Measurements from ENCODE around the gene DNMT3A. TPM values are rescaled to one million over a fixed set of nuclear protein-coding genes. Genes with fewer than 3 reads are reported as not detected.

The DNMT3A gene
- total and polyA plus RNA-seq, 2 donors (not counting 1 experiment from before 2014, with no cell fraction given), result 8.9 to 24.5 TPM

DNA sequence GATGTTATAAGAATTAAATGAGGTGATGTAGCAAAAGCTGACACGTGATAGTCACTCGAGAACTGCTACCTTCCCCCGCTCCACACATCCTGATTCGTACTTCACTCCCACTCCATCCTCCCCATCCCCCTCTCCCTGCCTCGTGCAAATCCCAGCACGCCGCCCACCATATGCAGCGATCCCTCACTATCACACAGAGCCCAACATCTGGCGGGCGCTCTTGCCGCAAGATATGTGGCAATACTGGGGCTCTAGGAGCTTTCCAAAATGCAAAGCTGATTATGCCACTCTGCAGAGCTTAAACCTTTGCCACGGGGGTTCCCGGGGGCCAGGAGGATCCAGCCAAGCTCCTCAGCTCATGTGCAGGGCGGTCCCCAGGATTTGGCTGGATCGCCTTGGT lies 37.4 kb downstream of the DNMT3A start:
- no peak overlapping the region for H2AFZ ChIP-seq (ENCODE audit: insufficient read depth, low read depth, low read length, poor library complexity, severe bottlenecking)
- H3K9me3 Mint-ChIP-seq (ENCODE audit: insufficient read depth), result no peaks in the 10 kb centered on the region
- peaks cover 42% of the 10 kb centered on the region for H3K4me1 Mint-ChIP-seq
- no peak for DNase-seq
- H3K9ac ChIP-seq (ENCODE audit: low read length), result no peak overlapping the region
- no peaks in the 10 kb centered on the region for H3K27me3 ChIP-seq (replicated peaks in 1 of 4; ENCODE audit: control extremely low read depth in 1 of 4, control insufficient read depth in 3 of 4, insufficient read depth in 4 of 4, low read length in 3 of 4)
- H3K27me3 Mint-ChIP-seq, result no peaks in the 10 kb centered on the region
- ChIA-PET CTCF (interaction anchor here (1.5 to 2.0 kb wide), 2 partner anchors 58 to 72 kb away, joined by 5 read pairs; no protein-coding TSS in a partner anchor), POLR2A (interaction anchor here (1.3 kb wide), 1 partner anchor 10 kb away, joined by 5 read pairs; no protein-coding TSS in a partner anchor)
- ATAC-seq (ENCODE audit: low read depth), result no peak
- H3K4me1 ChIP-seq (ENCODE audit: control insufficient read depth in 2 of 2, insufficient read depth in 2 of 2, low read length in 2 of 2), result peaks cover 28 to 31% of the 10 kb centered on the region in 2 donors
- no peak for TF ChIP-seq EZH2 (IDR thresholded peaks at IDR 0.05; ENCODE audit: borderline replicate concordance, insufficient read depth, low read depth, low read length, poor library complexity, severe bottlenecking)
- TF ChIP-seq, protein P1, sequence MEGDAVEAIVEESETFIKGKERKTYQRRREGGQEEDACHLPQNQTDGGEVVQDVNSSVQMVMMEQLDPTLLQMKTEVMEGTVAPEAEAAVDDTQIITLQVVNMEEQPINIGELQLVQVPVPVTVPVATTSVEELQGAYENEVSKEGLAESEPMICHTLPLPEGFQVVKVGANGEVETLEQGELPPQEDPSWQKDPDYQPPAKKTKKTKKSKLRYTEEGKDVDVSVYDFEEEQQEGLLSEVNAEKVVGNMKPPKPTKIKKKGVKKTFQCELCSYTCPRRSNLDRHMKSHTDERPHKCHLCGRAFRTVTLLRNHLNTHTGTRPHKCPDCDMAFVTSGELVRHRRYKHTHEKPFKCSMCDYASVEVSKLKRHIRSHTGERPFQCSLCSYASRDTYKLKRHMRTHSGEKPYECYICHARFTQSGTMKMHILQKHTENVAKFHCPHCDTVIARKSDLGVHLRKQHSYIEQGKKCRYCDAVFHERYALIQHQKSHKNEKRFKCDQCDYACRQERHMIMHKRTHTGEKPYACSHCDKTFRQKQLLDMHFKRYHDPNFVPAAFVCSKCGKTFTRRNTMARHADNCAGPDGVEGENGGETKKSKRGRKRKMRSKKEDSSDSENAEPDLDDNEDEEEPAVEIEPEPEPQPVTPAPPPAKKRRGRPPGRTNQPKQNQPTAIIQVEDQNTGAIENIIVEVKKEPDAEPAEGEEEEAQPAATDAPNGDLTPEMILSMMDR (IDR thresholded peaks at IDR 0.05), result no peak
- no peak overlapping the region for H3K4me3 ChIP-seq (ENCODE audit: control extremely low read depth in 1 of 5, extremely low read depth in 1 of 5, insufficient read depth in 1 of 5, low read depth in 2 of 5, low read length in 4 of 5)
- intact Hi-C loops (cut with micrococcal nuclease), result loop anchor here (5.0 kb wide), 2 partner anchors 38 to 137 kb away; partner anchors contain the start of genes DNMT3A and POMC
- no peak overlapping the region for H3K4me2 ChIP-seq (replicated peaks; ENCODE audit: low read depth, low read length, poor library complexity, severe bottlenecking)
- H3K27ac Mint-ChIP-seq, result peak overlapping the region; percentile 46
- 99% methylated on average over 13 of the region's 15 CpGs for WGBS (ENCODE audit: insufficient coverage)
- no peak overlapping the region for H3K4me3 Mint-ChIP-seq
- peaks cover 0 to 19% of the 10 kb centered on the region in 2 experiments for H3K36me3 ChIP-seq (replicated peaks in 1 of 2; ENCODE audit: control extremely low read depth in 1 of 2, control insufficient read depth in 1 of 2, extremely low read depth in 1 of 2, insufficient read depth in 2 of 2, low read length in 1 of 2)
- no peak overlapping the region for H3K27ac ChIP-seq (ENCODE audit: low read length in 2 of 2)
- peaks cover 8% of the 10 kb centered on the region for H3K79me2 ChIP-seq (ENCODE audit: control insufficient read depth, insufficient read depth, low read length)
- no peaks in the 10 kb centered on the region for H3K9me3 ChIP-seq (ENCODE audit: control extremely low read depth in 1 of 3, control insufficient read depth in 2 of 3, insufficient read depth in 1 of 3, low read length in 2 of 3)
- H4K20me1 ChIP-seq (ENCODE audit: control insufficient read depth, insufficient read depth, low read length, poor library complexity, severe bottlenecking), result no peaks in the 10 kb centered on the region

DNA sequence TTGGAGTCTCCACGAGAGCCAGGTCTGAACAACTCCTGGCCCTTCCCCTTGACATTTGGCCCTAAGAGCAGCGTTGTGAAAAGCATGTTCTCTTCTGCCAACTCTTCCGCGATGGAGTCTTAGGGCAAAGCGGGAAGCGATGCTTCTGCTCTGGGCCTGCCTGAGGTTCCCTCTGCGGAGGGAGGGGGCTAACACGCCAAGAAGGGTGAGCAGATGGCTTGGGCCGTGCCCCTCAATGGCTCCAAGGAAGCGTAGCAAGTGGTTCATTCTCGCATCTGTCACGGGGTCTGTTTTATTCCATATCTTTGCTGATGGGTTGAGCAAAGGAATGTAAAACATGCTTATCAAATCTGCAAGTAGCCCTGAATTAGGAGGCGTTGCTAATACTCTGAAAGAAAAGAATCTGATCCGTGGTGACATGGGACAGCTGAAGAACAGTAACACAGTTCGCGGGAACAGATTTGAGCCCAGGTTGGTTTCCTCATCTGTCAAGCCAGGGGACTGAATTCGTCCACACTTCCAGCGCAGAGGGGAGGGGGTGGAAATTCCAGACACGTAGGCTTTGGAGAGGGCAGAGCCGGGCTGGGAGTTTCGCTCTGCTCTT lies 38.0 kb downstream of the DNMT3A start:
- WGBS (ENCODE audit: insufficient coverage), result 98% methylated on average over 15 of the region's 21 CpGs
- Mint-ChIP-seq H3K27ac (no peak overlapping the region), H3K4me3 (no peak overlapping the region), H3K27me3 (no peaks in the 10 kb centered on the region), H3K4me1 (peaks cover 37% of the 10 kb centered on the region), H3K9me3 (ENCODE audit: insufficient read depth) (no peaks in the 10 kb centered on the region)
- Histone ChIP-seq H4K20me1 (ENCODE audit: control insufficient read depth, insufficient read depth, low read length, poor library complexity, severe bottlenecking) (no peaks in the 10 kb centered on the region), H3K4me2 (replicated peaks; ENCODE audit: low read depth, low read length, poor library complexity, severe bottlenecking) (peak overlapping the region; percentile 25), H3K36me3 (replicated peaks in 1 of 2; ENCODE audit: control extremely low read depth in 1 of 2, control insufficient read depth in 1 of 2, extremely low read depth in 1 of 2, insufficient read depth in 2 of 2, low read length in 1 of 2) (peaks cover 0 to 20% of the 10 kb centered on the region in 2 experiments), H3K27me3 (replicated peaks in 1 of 4; ENCODE audit: control extremely low read depth in 1 of 4, control insufficient read depth in 3 of 4, insufficient read depth in 4 of 4, low read length in 3 of 4) (no peaks in the 10 kb centered on the region), H3K4me1 (ENCODE audit: control insufficient read depth in 2 of 2, insufficient read depth in 2 of 2, low read length in 2 of 2) (peaks cover 28 to 31% of the 10 kb centered on the region in 2 donors), H3K4me3 (ENCODE audit: control extremely low read depth in 1 of 5, extremely low read depth in 1 of 5, insufficient read depth in 1 of 5, low read depth in 2 of 5, low read length in 4 of 5) (no peak overlapping the region), H3K79me2 (ENCODE audit: control insufficient read depth, insufficient read depth, low read length) (peaks cover 7% of the 10 kb centered on the region), H2AFZ (ENCODE audit: insufficient read depth, low read depth, low read length, poor library complexity, severe bottlenecking) (no peak overlapping the region), H3K9me3 (ENCODE audit: control extremely low read depth in 1 of 3, control insufficient read depth in 2 of 3, insufficient read depth in 1 of 3, low read length in 2 of 3) (no peaks in the 10 kb centered on the region), H3K27ac (ENCODE audit: low read length in 2 of 2) (no peak overlapping the region), H3K9ac (ENCODE audit: low read length) (no peak overlapping the region)
- intact Hi-C loops (cut with micrococcal nuclease), result loop anchor here (1.0 to 5.0 kb wide), 3 partner anchors 9 to 136 kb away; partner anchors contain the start of genes DNMT3A and POMC
- ATAC-seq (ENCODE audit: low read depth) (no peak), DNase-seq (no peak)
- ChIA-PET POLR2A (interaction anchor here (1.3 kb wide), 1 partner anchor 9 kb away, joined by 5 read pairs; no protein-coding TSS in a partner anchor), CTCF (interaction anchor here (0.6 to 2.0 kb wide), 4 partner anchors 16 to 130 kb away, joined by 3 to 5 read pairs (median 4); no protein-coding TSS in a partner anchor)
- TF ChIP-seq, protein P1 (IDR thresholded peaks at IDR 0.05), result no peak
- no peak for TF ChIP-seq EZH2 (IDR thresholded peaks at IDR 0.05; ENCODE audit: borderline replicate concordance, insufficient read depth, low read depth, low read length, poor library complexity, severe bottlenecking)

Measured in B cell (primary cell).